ENCODE results near the gene NOD2.

NOD2 gene

DNA sequence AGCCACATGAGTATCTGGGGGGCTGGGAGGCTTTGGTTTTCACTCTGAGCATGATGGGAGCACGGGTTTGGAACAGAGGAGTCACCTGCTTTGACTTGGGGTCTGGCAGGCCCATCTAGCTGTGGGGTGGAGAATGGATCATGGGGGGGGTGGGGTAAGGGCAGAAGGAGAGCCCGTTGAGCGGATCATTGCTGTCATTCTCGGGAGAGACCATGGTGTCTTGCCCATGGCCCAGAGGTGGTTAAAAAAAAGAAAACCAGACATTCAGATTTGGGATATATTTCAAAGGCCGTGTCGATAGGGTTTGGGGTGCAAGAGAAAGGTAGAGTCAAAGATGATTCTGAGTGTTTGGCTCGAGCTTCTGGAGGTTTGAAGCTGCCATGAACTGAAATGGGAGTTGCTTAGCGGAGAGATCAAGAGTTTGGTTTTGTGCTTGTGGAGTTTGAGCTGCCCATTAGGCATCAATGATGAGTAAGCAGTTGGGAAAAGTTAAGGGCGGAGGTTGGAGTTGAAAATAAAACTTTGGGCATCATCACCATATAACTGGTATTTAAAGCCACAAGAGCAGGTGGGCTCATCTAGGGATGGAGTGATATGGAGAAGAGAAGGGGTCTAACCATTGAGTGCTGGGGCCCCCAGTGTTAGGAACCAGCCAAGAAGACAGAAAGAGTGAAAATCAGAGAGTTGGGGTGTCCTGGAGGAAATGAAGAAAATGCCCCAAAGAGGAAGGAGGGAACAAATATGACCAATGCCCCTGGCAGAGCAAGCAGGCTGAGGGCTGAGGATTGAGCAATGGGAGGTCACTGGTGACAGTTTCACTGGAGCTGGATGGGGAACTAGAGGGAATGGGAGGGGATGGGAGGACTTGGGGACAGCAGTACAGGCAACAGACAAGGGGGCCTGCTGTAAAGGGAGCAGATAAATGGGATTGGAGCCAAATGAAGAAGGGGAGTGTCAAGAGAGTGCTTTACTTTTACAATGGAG, 1.9 kb downstream of the NOD2 start:
- no peak for DNase-seq

DNA sequence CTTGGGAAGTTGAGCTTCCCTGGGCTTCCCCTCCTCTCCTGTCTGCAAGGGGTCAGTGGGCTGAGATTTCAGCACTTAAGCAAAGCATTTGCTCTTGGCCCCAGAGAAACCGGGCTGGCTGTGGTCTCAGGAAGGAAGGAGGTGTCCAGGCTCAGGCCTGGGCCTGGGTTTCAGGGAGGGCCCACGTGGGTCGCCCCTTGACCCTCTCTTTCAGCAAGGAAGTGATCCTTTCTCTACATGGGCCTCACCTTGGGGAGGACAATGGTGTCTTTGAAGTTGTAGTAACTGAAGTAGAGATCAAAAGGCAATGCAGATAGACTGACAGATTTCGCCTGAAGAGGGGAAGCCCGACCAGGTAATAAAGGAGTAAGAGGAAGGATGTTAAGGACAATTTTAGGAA, 2.7 kb downstream of the NOD2 start:
- DNase-seq: no peak

DNA sequence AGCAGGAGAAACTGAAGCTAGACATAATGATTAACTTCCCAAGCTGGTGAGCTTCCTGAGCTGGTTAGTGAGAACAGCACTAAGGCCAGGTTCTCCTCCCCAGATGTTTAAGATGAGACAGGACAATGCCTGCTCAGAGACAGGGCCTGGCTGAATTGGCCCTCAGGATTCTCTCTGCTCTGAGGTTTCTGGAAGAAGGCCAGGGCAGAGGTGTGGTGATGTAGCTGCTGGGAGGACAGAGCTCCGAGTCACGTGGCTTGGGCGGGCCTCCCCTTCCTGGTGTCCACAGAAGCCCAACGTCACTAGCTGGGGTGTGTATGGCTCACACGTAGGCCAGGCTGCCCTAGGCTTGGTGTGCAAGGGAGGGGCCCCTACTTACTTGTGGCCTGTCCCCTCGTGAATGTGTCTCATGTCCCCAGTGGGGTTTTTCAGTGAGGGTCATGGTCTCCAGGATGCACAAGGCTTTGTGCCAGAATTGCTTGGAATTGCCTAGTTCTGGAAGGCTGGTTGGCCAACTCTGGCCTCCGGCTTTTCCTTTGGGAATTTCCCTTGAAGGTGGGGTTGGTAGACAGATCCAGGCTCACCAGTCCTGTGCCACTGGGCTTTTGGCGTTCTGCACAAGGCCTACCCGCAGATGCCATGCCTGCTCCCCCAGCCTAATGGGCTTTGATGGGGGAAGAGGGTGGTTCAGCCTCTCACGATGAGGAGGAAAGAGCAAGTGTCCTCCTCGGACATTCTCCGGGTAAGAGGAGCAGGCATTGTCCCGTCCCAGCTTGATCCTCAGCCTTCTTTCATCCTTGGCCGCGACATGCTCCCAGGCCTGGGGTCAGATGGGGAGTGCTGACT, 3.4 kb downstream of the NOD2 start:
- no peak for DNase-seq

DNA sequence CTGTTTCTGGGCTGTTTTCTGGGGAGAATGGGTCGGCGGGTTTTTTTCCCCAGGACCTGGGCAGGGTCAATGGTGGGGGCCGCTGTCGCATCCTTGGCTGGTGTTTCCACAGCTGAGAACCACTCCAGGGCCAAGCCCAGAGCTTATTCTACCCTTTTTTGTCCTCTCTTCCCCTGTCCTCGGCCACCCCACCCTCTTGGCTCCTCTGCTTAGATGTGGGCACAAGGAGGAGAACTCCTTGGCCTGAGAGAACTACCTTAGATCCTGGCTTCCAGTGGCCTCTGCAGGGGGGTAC, 4.0 kb downstream of the NOD2 start:
- DNase-seq: no peak

DNA sequence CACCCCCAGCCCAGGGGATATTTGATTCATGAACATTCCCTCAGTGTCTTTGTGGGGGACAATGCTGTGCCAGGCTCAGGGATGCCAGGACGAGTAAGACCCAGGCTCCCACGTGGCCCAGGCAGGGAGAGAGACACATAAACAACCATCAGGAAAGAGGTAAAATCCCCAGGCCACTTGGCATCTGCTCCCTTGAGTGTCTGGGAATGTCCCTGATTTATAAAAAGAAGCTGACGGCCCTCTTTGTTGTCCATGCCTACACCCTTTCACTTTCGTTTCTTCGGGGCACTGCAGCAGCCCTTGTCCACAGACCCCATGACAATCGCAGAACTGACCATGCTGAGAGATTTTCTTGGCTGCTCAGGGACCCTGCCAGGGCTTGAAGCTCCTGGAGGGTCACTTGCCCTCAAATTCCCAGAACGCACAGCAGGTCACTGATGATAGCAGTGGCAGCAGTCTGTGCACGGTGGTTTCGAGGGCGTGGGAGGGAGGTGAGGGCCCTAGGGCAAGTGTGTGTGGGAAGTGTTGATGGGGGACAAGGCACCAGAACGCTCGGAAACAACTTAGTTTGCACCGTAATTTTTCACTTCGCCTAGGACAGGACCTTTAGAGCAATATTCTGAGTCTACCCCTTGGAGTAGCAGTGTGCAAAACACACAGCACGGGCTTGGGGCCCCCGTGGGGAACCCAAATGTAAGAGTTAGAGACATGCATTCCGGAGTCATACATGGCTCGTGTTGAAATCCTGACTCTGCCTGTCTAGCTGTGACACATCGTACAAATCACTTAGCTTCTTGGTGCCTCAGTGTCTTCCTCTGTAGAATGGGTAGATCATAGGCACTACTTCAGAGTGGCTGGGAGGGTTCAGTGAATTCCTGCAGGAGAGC, 4.7 kb downstream of the NOD2 start:
- no peak for DNase-seq

DNA sequence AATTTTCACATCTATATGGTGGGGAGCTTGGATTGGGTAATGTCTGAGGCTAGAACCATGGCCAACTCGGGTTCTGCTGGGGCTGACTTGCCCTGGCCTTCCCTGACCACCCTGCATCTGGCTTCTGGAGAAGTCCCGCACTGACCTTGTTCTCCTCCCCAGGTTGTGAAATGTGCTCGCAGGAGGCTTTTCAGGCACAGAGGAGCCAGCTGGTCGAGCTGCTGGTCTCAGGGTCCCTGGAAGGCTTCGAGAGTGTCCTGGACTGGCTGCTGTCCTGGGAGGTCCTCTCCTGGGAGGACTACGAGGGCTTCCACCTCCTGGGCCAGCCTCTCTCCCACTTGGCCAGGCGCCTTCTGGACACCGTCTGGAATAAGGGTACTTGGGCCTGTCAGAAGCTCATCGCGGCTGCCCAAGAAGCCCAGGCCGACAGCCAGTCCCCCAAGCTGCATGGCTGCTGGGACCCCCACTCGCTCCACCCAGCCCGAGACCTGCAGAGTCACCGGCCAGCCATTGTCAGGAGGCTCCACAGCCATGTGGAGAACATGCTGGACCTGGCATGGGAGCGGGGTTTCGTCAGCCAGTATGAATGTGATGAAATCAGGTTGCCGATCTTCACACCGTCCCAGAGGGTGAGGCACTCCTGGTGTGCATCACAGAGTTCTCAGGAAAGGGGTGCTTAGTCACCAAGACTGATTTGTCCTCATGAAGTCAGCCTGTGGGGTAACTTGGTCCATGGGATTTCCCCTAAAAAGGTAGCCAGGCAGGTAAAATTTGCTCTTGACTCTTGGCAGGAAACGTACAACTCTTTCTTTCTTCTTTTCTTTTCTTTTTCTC, 6.1 kb downstream of the NOD2 start:
- no peak for DNase-seq

DNA sequence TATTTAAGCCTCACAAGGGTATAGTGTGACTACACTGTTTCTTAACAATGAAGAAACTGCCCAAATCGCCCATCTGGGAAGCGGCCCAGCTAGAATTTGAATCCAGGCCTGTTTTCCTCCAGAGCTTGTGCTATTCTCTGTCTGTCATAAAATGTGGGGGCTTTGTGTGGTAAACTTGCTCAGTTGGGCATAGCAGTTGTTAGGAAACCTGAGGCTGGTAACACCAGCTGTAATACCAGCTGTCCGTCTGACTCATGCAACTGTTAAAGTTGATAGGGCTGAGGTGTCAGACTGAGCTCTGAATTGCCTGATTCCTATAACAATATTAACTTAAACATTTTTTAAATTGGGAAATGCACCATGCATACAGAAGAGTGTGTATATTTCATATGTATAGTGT, 9.3 kb downstream of the NOD2 start:
- no peak for DNase-seq

DNA sequence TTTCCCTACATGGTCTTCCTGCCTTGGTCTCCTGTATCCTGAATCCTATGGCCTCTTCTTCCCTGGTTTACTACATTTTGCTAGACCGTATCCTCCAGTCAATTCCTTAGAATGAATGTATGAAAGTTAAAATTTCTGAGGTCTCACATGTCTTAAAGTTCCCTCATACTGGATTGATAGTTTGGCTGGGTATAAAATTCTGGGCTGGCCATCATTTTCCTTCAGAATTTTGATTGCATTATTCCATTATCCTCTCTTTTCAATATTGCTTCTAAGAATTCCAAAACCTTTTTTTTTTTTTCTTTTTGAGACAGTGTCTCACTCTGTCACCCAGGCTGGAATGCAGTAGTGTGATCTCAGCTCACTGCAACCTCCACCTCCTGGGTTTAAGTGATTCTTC, 10.8 kb downstream of the NOD2 start:
- DNase-seq: no peak

DNA sequence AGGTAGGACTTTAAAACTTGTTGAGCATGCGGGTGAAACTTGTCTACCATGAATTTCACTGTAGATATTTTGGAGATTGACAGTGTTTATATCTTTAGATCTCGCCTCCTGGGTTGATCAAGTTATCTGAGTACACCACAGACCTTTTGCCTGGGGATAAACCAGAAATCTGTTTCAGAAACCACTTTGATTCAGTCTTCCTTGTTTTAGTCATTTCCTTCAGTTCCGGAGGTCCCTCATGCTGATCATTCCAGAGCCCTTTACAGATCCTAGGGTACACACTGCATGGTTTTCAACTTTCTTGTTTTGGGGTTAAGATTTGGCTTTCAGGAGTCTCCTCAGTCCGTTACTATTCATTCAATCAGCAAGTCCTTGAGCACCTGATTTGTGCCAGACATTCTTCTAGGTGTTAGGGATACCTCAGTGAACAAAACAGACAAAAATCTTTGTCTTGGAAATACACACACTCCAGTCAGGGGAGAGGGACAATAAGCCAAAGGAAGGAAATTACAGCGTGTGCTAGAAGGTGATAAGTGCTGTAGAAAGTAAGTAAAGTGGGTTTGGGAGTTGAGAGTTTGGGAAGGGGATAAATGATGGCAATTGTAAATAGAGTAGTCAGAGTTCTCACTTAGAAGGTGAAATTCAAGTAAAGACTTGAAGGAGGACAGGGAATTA, 12.2 kb downstream of the NOD2 start:
- no peak for DNase-seq

DNA sequence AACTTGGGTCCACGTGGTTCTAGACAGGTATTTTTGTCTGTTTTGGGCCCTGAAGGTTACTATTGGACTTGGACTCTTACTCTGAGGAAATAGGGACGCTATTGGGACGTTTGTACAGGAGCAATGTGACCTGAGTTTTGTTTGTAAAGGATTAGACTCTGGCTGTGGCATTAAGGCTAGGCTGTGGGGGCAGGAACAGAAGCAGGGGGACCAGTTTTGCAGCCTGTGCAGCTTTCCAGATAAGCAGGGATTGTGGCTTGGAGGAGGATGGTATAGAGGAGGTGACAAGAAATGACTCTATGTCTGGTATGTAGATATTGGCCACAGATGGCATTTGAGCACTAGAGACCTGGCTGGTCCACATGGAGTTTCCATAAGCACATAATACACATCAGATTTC, 12.8 kb downstream of the NOD2 start:
- DNase-seq: no peak

DNA sequence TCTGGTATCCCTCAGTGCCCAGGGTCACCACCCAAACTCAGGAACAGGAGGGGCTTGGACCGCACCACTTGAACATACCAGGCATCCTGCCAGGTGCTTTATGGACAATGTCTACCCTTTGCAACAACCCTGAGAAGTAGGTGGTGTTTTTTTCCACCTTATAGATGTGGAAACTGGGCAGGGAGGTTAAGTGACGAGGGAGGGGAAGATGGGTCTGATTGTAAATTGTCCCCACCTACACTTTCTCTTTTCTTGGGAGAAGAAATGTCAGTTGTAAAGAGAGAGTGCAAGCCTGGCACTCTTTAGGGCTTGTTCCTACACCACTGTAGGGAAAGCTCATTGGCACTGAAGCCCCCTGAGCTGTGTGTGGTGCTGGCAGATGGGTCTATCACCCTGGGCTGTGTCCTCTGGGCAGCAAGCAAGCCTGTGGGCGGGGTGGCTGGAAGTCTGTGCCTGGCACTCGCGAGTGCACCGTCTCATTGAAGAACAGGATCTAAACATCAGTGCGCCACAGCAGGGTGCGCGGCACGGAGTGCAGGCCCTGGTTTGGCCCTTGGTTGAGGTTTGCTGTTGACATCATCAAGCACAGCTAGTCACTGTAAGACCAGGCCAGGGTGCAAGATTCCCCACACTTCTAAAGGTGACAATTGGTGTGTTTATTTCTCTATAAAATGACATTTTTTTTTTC, 15.1 kb downstream of the NOD2 start:
- no peak for DNase-seq

DNA sequence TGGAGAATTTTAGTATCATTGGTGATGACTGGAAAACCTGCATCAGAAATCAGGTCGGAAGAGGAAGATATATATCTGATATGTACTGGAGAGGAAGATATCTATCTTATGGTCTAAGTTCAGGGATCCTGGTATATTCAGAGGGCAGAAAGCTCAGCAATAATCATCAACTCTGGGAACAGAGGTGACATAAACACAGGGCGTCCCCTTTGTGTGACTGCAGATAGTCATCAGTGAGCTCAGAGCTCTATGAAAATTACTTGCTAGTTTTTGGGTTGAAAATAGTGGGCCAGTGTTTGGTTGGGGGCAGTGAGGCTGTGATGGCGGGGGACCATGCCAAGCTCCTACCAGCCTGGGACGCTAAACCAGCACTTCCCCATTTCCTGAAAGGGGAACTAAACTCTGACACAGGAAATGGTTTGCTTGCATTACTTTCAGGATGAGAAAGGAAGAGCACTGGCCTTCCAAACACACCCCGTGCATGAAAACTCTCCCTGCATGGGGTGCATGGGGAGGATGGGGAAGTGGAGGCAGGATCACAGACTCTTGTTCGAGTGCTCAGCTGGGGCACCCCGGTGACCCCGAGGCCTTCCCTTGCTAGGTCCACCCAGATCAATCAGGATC, 15.8 kb downstream of the NOD2 start:
- DNase-seq: no peak

DNA sequence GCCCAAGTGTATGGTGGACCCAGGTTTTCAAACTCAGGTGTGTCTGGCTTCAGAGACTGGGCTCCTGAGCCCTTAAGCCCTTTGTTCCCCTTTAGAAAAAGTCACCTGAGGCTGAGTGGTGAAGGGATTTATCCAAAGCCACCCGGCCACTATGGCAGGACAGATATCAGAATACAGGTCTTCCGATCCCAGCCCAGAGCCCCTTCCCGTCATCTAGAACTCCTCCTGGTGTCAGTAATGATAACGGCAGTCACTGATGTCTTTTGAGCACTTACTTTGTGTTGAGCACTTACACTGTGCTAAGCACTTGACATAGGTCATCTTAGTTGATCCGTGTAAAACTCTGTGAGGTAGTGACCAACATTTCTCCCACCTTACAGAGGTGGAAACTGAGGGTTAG, 16.6 kb downstream of the NOD2 start:
- DNase-seq: no peak

DNA sequence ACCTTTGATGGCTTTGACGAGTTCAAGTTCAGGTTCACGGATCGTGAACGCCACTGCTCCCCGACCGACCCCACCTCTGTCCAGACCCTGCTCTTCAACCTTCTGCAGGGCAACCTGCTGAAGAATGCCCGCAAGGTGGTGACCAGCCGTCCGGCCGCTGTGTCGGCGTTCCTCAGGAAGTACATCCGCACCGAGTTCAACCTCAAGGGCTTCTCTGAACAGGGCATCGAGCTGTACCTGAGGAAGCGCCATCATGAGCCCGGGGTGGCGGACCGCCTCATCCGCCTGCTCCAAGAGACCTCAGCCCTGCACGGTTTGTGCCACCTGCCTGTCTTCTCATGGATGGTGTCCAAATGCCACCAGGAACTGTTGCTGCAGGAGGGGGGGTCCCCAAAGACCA, 17.6 kb downstream of the NOD2 start:
- no peak for DNase-seq

DNA sequence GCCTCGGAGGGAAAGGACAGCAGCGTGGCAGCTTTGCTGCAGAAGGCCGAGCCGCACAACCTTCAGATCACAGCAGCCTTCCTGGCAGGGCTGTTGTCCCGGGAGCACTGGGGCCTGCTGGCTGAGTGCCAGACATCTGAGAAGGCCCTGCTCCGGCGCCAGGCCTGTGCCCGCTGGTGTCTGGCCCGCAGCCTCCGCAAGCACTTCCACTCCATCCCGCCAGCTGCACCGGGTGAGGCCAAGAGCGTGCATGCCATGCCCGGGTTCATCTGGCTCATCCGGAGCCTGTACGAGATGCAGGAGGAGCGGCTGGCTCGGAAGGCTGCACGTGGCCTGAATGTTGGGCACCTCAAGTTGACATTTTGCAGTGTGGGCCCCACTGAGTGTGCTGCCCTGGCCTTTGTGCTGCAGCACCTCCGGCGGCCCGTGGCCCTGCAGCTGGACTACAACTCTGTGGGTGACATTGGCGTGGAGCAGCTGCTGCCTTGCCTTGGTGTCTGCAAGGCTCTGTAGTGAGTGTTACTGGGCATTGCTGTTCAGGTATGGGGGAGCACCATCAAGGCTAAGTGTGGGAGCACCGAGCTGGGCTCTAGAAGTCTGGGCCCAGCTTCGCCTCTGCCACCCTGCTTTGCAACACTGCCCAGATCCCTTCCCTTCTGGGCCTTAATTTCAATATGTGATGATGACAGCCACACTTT, 18.6 kb downstream of the NOD2 start:
- no peak for DNase-seq

DNA sequence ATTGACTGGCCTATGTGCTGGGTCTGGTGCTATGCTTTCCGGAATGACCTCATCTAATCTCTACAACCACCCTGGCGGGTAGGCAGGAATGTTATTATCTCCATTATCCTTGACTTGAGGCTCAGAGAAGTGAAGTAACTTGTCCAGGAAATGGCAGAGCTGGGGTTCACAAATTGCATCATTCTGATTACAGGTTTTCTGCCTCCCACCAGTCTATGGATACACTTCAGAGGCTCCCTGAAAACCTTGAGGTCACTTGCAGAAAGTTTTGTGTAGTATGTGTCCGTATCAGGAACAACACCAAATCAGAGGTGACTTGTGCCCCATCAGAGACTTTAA, 19.1 kb downstream of the NOD2 start:
- DNase-seq: no peak

DNA sequence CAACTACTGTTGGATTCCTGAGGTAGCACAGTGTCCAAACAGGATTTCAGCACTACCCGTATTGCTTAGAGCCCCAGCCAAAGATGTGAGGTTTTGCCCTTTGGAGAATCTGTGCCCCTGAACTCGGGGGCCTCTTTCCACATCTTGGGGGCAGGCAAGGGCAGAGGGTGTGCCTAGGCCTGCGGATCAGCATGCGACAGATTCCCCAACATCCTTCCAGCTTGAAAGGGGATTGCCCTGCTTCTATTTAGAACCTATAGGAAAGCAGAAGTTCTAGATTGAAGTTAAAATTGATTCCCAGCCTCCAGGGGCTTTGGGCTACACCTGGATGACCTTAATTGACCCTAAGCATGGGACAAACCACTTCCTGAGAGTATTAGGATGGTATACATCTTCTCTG, 19.6 kb downstream of the NOD2 start:
- no peak for DNase-seq

DNA sequence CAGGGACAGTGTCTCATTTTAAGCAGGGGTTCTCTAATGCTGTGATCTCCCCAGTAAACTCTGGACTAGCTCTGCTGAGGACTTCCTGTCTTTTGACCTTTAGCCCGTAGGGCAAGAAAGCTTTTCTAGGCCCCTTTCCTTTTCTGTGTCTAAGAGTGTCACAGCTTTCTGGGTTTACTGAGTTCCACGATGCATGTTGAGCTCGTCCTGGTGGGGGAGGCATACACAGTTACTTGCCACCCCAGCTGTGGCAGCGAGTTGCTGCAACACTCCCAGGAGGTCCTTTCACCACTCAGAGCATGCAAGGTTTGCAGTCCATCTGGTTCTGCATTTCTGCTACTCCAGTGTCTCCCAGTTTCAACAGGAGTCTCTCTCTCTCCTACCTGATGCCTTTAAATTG, 23.7 kb downstream of the NOD2 start:
- DNase-seq: no peak

DNA sequence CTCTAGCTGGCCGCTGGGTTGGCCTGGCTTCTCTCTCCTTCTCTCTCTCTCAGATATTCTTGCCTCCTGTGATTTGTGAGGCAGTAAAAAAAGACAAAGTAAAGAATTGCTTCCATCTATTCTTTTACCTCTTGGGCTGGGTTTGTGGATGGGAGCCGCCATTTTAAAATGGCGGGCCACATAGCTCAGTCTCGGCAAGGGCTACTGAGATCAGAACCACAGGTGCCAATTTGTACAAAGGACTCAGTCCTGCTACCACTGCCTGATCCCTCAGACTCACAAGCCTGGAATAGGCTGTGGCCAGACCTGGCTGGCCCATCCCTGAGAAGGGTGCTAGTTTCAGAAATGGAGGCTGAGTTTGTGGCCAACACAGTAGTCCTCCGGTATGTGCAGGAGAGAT, 24.1 kb downstream of the NOD2 start:
- no peak for DNase-seq

All from NCI-H1105 treated with DMSO at 0.1 percent for 48 hours (cell line).